Astrocyte of the spinal cord (primary cell): ENCODE data around the gene SCGB3A1.

Experiments
- DNase-seq: peaks from one replicate; pipeline ENCODE4 v3.0.0; 2011; ENCODE audit warnings: low read depth, low spot score
- H3K4me3 ChIP-seq: 2 replicates; pipeline ENCODE4 v1.5.1; 2011; ENCODE audit warnings: low read depth, mild to moderate bottlenecking, low read length, moderate library complexity
- CTCF ChIP-seq: IDR thresholded peaks from 2 replicates; pipeline ENCODE4 v1.5.1; 2012; ENCODE audit warnings: low read depth, mild to moderate bottlenecking, low read length, inconsistent platforms
- in situ Hi-C: cut with HindIII; loops from 2 replicates; pipeline ENCODE4 v1.10.0; 2017; ENCODE audit warnings: low sequenced_read_pairs

SCGB3A1 gene

GRCh38 chr5:180625125-180625790 is 34.0 kb upstream of the SCGB3A1 start:
- in situ Hi-C loops, result no loop called here
- DNase-seq, result no peak
- TF ChIP-seq CTCF, result no peak

GRCh38 chr5:180624587-180624986 is 33.3 kb upstream of the SCGB3A1 start:
- DNase-seq, result no peak
- no peak overlapping the region for H3K4me3 ChIP-seq
- in situ Hi-C loops, result no loop called here
- TF ChIP-seq CTCF, result no peak

More at GRCh38 chr5:180625125-180625790, 34.0 kb upstream of the SCGB3A1 start:
- H3K4me3 ChIP-seq, result no peak overlapping the region

GRCh38 chr5:180623844-180624243 is 32.5 kb upstream of the SCGB3A1 start:
- no peak for DNase-seq
- no peak for TF ChIP-seq CTCF

GRCh38 chr5:180623411-180623834 is 32.1 kb upstream of the SCGB3A1 start:
- TF ChIP-seq CTCF, result no peak
- no peak for DNase-seq
- in situ Hi-C loops, result no loop called here
- no peak overlapping the region for H3K4me3 ChIP-seq

More at GRCh38 chr5:180623844-180624243, 32.5 kb upstream of the SCGB3A1 start:
- in situ Hi-C loops, result no loop called here
- H3K4me3 ChIP-seq, result no peak overlapping the region

- no peak for TF ChIP-seq CTCF
- DNase-seq, result no peak
- in situ Hi-C loops, result no loop called here
- no peak overlapping the region for H3K4me3 ChIP-seq
These were observed 31.6 kb upstream of the SCGB3A1 start for GRCh38 chr5:180622910-180623309.

GRCh38 chr5:180621311-180621710 is 30.0 kb upstream of the SCGB3A1 start:
- H3K4me3 ChIP-seq, result no peak overlapping the region
- no peak for TF ChIP-seq CTCF
- in situ Hi-C loops, result no loop called here
- DNase-seq, result no peak
